ENCODE results near the gene EPHB1. TPM values are rescaled to one million over a fixed set of nuclear protein-coding genes. Genes with fewer than 3 reads are reported as not detected.

EPHB1 gene
- total and polyA plus RNA-seq, 2 experiments from 2014 or later = 0.43 to 0.81 TPM

DNA sequence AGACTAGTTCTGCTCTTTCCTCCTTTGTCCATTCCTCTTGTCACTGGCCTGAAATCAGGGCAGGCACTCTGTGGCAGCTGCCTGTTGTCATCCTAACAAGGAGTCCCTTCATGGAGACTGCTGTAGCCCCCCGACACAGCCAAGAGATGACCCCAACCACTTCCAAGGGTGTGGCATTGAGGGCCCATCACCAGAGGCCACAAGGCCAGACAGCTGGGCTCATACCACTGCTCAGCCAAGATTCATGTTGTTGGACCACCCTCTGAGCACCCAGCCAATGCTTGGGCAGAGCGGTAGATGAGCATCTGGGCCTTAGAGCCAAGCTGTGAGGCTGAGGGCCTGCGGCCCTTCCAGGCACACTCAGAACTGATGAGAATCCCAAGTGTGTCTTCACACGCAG is 85.4 kb downstream of the EPHB1 start:
- Histone ChIP-seq H3K27me3 (replicated peaks; ENCODE audit: insufficient read depth) (no peaks in the 10 kb centered on the region), H3K4me3 (no peak overlapping the region), H3K36me3 (ENCODE audit: low read depth) (no peaks in the 10 kb centered on the region), H2AFZ (no peak overlapping the region), H3K9me2 (ENCODE audit: insufficient read depth) (no peaks in the 10 kb centered on the region), H3F3A (ENCODE audit: insufficient read depth) (no peaks in the 10 kb centered on the region), H3K79me2 (ENCODE audit: insufficient read depth) (no peaks in the 10 kb centered on the region), H3K9me3 (ENCODE audit: low read depth) (no peaks in the 10 kb centered on the region), H3K4me1 (ENCODE audit: insufficient read depth) (peaks cover 5% of the 10 kb centered on the region), H4K20me1 (ENCODE audit: insufficient read depth) (no peaks in the 10 kb centered on the region), H3K4me2 (ENCODE audit: unreplicated experiment) (no peak overlapping the region), H3K27ac (no peak overlapping the region), H3K9ac (no peak overlapping the region)
- in situ Hi-C loops (cut with MboI) = no loop called here
- no peak for TF ChIP-seq EZH2phosphoT487 (IDR thresholded peaks at IDR 0.05; ENCODE audit: insufficient read depth, low read depth)
- TF ChIP-seq EZH2 (IDR thresholded peaks at IDR 0.05; ENCODE audit: insufficient read depth, poor library complexity, severe bottlenecking) = no peak
- DNase-seq = no peak
- 81 to 85% methylated on average over 4 of the region's 4 CpGs for WGBS, 2 experiments (ENCODE audit: low coverage in 1 of 2, low lambda C conversion rate in 2 of 2, missing lambda C conversion rate in 2 of 2)

- Histone ChIP-seq H3K36me3 (ENCODE audit: low read depth) (no peaks in the 10 kb centered on the region), H3K4me2 (ENCODE audit: unreplicated experiment) (no peak overlapping the region), H3K9me3 (ENCODE audit: low read depth) (no peaks in the 10 kb centered on the region), H3K27me3 (replicated peaks; ENCODE audit: insufficient read depth) (no peaks in the 10 kb centered on the region), H3K4me1 (ENCODE audit: insufficient read depth) (peaks cover 5% of the 10 kb centered on the region), H3K9me2 (ENCODE audit: insufficient read depth) (no peaks in the 10 kb centered on the region), H3F3A (ENCODE audit: insufficient read depth) (peaks cover 3% of the 10 kb centered on the region; the same call in 1 of the 2 replicates), H4K20me1 (ENCODE audit: insufficient read depth) (no peaks in the 10 kb centered on the region), H2AFZ (no peak overlapping the region), H3K27ac (no peak overlapping the region), H3K79me2 (ENCODE audit: insufficient read depth) (no peaks in the 10 kb centered on the region), H3K4me3 (no peak overlapping the region), H3K9ac (no peak overlapping the region)
- 90 to 92% methylated on average over 4 of the region's 4 CpGs for WGBS, 2 experiments (ENCODE audit: low coverage in 1 of 2, low lambda C conversion rate in 2 of 2, missing lambda C conversion rate in 2 of 2)
- TF ChIP-seq EZH2 (IDR thresholded peaks at IDR 0.05; ENCODE audit: insufficient read depth, poor library complexity, severe bottlenecking) (no peak), EZH2phosphoT487 (IDR thresholded peaks at IDR 0.05; ENCODE audit: insufficient read depth, low read depth) (no peak)
- DNase-seq = no peak
- in situ Hi-C loops (cut with MboI) = no loop called here
Measured at GRCh38 chr3:134881305-134881704, 86.2 kb downstream of the EPHB1 start.

DNA sequence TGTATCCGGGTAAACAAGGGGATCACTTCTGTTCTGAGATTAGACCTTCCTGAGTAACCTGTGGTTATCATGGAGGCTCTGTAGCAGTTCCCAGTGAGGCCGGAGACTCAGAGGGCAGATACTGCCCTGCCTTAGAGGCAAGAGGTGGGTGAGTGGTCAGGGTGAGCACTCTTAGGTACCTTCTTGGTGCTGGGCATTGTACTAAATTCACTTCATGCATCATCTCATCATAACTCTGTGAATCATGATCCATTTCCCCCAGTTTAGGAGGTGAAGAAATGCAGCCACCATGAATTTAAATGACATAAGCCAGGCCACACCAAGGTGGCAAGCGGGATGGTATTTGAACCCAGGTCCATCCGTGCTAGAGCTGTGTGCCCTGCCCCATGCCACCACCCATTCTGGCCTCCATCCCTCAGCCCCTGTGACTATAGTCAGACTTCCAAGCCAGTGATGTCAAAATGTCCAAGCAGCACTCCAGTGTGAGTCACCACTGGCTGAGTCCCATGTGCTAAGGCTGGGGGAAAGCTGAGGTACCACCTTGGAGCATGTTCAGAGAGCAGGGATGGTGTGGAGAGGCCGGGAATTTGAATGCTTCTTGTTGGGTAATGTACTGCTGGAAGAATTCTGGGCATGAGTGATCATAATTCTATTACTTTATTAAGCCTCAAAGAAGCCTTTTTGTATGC is 88.8 kb downstream of the EPHB1 start:
- 50 to 53% methylated on average over 5 of the region's 5 CpGs for WGBS, 2 experiments (ENCODE audit: low coverage in 1 of 2, low lambda C conversion rate in 2 of 2, missing lambda C conversion rate in 2 of 2)
- no peak for TF ChIP-seq EZH2 (IDR thresholded peaks at IDR 0.05; ENCODE audit: insufficient read depth, poor library complexity, severe bottlenecking)
- no peak for TF ChIP-seq EZH2phosphoT487 (IDR thresholded peaks at IDR 0.05; ENCODE audit: insufficient read depth, low read depth)
- peak; percentile 72 for DNase-seq

DNA sequence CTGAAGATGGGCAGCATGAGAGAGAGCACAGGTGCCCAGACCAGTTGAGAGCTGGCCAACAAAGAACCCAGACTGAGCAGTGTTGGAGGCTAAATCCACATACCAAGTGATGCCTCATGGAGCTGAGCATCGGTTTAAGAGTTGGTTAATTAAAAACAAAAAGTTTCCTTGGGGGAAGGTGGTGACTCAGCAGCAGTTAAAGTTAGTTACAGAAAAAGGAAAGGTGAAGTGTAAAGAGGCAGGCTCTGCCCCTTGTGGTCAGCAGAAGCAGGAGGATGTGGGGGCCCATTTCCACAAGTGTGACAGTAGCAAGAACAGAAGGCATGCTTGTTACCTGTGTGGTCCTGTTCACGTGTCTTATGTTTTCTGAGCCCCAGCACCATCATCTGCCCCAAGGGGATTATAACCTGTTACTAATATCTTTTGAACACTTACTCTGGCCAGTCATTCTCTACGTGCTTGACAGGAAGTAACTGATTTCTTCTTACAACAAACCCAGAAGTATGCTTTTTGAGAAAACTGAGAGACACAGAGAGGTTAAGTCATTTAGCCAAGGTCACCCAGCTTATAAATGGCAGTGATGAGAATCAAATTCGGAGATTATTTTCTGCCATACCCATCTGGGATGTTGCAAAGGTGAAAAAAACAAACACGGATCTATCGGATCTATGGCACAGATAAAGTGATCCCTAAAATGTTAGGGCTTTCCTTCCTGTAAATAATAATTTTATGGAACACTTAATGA is 91.0 kb downstream of the EPHB1 start:
- H3K79me2 ChIP-seq (ENCODE audit: insufficient read depth) = no peaks in the 10 kb centered on the region
- H3K4me2 ChIP-seq (ENCODE audit: unreplicated experiment) = no peak overlapping the region
- no peak for TF ChIP-seq EZH2 (IDR thresholded peaks at IDR 0.05; ENCODE audit: insufficient read depth, poor library complexity, severe bottlenecking)
- TF ChIP-seq EZH2phosphoT487 (IDR thresholded peaks at IDR 0.05; ENCODE audit: insufficient read depth, low read depth) = no peak
- H3K4me3 ChIP-seq = no peak overlapping the region
- no peak overlapping the region for H3K27ac ChIP-seq
- H3K27me3 ChIP-seq (replicated peaks; ENCODE audit: insufficient read depth) = no peaks in the 10 kb centered on the region
- H3K4me1 ChIP-seq (ENCODE audit: insufficient read depth) = peaks cover 5% of the 10 kb centered on the region
- H3F3A ChIP-seq (ENCODE audit: insufficient read depth) = peaks cover 3% of the 10 kb centered on the region; the same call in 1 of the 2 replicates
- no peaks in the 10 kb centered on the region for H4K20me1 ChIP-seq (ENCODE audit: insufficient read depth)
- no peak overlapping the region for H3K9ac ChIP-seq
- H3K9me2 ChIP-seq (ENCODE audit: insufficient read depth) = no peaks in the 10 kb centered on the region
- H2AFZ ChIP-seq = no peak overlapping the region
- WGBS, 2 experiments (ENCODE audit: low coverage in 1 of 2, low lambda C conversion rate in 2 of 2, missing lambda C conversion rate in 2 of 2) = 54 to 57% methylated on average over 6 of the region's 6 CpGs
- peak; percentile 59 for DNase-seq
- H3K9me3 ChIP-seq (ENCODE audit: low read depth) = no peaks in the 10 kb centered on the region
- in situ Hi-C loops (cut with MboI) = no loop called here
- no peaks in the 10 kb centered on the region for H3K36me3 ChIP-seq (ENCODE audit: low read depth)

More for the DNA sequence above, 88.8 kb downstream of the EPHB1 start:
- Histone ChIP-seq H3K79me2 (ENCODE audit: insufficient read depth) (no peaks in the 10 kb centered on the region), H3F3A (ENCODE audit: insufficient read depth) (peaks cover 3% of the 10 kb centered on the region; the same call in 1 of the 2 replicates), H3K9ac (no peak overlapping the region), H3K36me3 (ENCODE audit: low read depth) (no peaks in the 10 kb centered on the region), H2AFZ (no peak overlapping the region), H3K27me3 (replicated peaks; ENCODE audit: insufficient read depth) (no peaks in the 10 kb centered on the region), H4K20me1 (ENCODE audit: insufficient read depth) (no peaks in the 10 kb centered on the region), H3K4me2 (ENCODE audit: unreplicated experiment) (no peak overlapping the region), H3K9me3 (ENCODE audit: low read depth) (no peaks in the 10 kb centered on the region), H3K27ac (no peak overlapping the region), H3K4me3 (no peak overlapping the region), H3K9me2 (ENCODE audit: insufficient read depth) (no peaks in the 10 kb centered on the region), H3K4me1 (ENCODE audit: insufficient read depth) (peaks cover 5% of the 10 kb centered on the region)
- in situ Hi-C loops (cut with MboI) = no loop called here
